HG03175 (cell line): ENCODE data around the gene ARL4A.

Source experiments
- ATAC-seq: cut with Tn5 transposase; IDR thresholded peaks from one replicate; pipeline ENCODE4 v1.9.1; 2021; ENCODE audit warnings: mild to moderate bottlenecking, moderate library complexity; ENCODE audit not compliant: unreplicated experiment

ARL4A gene

DNA sequence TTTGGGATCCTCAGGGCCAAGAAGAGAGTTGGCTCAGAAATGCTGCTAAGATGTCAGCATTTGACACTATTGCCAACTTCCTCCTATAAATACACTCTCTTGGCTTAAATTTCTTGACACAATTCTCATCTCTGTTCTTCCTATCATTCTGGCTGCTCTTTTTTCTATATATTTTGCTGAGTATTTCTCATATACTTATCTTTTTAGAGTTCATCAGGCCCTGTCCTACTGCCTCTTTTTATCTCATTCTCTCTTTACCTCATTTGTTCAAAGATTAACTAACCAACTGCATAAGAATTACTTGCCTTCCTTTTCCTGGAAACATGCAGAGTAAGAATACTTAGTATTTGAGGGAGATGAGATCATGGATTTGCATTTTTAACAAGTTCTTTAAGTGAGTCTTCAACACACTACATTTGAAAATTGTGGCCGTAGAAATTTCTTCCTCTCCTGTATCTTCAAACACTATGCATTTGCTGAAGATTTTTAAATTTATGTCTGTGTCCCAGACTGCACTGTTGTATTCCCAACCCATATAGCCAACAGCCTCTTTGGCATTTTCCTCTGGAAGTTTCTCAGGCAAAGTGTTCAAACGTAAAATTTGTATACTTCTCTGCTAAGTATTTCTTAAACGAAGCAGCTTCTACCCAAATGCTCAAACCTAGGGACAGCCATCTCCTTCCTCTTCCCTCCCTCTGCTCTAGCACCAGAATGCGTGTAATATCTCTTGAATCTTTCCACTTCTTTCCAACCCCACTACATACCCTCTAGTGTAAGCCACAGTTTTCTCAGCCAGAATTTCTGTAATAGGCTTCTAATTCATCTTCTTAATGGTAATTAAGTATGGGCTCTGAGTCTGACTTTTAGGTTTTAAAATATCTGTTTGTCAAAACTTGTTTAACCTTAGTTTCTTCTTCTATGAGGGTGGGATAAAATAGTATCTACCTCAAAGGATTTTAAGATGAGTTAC lies 35.5 kb downstream of the ARL4A start:
- ATAC-seq, result no peak

DNA sequence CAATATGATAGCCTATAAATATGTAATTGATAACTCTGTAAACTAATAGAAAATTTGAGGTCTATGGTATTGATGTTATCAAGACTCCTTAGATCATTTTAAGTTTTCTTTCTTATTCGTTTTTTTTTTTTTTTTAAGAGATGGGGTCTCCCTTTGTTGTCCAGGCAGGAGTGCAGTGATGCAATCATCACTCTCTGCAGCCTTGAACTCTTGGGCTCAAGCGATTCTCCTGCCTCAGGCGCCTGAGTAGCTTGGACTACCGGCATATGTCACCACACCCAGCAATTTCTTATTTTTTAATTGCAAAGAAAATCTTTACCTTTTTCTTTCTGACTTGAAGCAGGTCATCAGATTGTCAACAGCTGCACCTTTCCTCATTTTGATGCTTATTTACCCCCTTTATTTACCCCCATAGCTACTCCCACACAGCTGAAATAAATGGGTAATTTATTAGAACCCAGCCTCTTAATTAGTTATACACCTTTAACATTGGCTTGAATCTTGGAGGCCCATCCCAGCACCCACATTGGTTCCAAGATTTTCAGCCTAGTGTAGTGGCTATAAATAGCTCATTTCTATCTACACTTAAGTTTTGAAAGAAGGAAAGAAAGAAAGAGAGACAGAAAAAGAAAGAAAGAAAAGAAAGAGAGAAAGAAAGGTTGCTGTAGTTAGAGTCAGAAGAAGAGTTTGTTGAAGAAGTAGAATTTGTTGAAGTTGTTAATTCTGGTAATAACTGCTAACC lies 38.3 kb downstream of the ARL4A start:
- ATAC-seq, result no peak

DNA sequence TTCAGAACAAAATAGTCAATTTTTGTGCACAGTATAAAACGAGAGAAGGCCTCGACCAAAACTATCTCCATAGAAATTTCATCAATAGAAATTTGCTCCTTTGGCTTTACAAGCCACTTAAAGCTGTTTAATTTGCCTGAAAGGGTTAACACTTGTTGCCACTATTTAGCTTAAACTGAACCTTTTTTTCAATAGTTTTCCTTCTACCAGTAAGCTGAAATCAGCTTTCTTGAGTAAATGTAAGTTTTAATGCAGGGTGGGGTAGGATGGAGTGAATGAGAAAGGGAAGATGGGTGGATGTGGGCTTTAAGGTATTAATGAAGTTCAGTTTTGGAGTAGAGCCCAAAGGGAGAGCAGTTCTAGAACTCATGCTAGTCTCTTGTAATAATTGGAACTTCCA lies 39.5 kb downstream of the ARL4A start:
- no peak for ATAC-seq

DNA sequence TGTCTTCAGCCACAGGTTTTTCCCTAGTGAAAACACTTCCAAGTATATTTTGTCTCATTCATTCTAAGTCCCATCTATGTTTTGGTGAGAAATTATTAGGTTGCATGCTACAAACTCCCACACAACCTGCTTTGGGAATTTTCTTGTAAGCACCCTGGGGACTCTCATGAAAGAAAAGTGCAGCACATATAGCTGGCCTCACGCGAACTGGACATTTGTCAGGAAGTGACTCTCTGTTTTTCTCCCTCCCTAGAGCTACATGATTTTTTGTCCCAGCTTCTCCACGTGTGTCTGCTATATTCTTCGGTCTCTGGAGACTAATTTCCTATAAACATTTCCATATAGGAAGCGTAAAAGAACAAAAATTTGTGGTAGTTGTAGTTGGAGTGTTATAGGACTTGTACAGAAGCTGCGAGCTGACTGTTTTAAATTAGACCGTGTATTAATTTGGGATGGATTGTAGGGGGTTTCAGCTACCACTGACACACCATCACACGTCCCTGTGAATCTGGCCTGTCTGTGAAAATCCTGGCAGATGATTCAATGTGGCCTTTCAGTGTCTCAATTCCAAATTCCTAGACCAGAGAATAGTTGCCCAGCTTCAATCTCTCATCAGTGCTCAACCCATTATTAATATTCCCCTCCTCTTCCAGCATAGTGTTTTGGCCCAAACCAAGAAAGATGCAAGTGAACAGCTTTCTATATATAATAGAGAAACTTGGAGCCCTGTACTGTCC lies 40.2 kb downstream of the ARL4A start:
- no peak for ATAC-seq

DNA sequence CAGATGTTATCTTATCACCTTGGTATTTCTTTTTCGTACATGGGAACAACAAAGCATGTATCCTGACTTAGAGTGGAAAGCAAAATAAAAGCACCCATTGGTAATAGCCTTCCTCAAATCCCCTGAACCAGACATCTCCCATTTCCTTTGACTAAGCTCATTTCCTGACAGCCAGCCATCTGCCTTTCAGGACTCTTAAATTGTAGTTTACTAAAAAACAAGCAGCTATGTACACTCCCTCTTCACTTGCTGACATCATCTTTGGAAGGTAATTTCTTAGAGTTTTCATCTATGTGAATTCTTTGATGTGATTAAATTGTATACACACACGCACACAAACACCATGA lies 40.7 kb downstream of the ARL4A start:
- no peak for ATAC-seq

DNA sequence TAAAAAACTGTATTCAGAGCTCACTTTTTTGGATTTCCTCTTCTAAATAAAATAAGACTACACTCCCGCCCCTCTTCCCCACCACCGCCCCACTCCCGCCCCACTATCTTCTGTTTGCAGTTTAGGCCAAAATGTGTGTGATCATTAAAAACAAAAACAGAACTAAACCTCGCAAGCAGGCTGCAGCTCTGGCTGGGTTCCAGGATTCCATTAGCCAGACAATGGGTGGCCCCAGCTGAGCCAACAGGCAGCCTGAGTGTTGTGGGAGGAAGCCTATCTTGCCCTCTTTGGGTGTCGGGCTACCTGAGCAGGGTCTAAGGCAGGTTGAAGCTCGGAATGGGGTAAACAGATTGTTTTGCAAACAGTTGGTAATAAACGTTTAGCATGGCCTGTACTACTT lies 41.7 kb downstream of the ARL4A start:
- no peak for ATAC-seq

DNA sequence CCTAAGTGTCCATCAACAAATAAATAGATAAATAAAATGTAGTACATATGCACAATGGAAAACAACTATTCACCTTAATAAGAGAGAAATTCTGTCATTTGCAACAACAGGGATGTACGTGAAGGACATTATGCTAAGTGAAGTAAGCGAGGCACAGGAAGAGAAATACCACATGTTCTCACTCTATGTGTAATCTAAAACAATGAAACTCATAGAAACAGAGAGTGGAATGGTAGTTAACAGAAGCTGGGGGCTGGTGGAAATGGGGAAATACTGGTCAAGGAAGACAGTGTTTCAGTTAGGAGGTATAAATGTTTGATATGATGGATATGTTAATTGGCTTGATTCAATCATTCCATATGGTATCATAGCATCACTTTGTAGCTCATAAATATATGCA lies 43.1 kb downstream of the ARL4A start:
- no peak for ATAC-seq

DNA sequence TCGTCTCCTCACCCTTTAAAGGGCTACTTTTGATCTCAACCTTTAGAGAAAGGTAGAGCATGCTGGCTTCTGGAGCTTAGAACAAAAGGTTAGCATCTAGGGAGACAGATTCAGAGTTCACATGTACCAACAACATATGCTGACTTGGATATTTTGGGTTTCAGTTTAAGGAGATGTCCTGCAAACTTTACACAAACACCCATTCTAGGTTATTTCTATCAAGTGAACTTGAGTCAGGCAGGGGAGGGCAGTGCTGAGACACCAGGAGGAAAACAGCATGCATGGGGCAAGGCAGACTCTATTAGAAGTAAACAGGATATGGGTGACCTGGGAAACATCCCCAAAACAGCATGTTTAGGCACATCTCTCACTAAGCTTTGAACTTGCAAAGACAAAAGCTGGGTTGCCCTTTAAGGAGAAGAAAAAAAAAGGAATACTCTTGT lies 43.8 kb downstream of the ARL4A start:
- ATAC-seq, result no peak

DNA sequence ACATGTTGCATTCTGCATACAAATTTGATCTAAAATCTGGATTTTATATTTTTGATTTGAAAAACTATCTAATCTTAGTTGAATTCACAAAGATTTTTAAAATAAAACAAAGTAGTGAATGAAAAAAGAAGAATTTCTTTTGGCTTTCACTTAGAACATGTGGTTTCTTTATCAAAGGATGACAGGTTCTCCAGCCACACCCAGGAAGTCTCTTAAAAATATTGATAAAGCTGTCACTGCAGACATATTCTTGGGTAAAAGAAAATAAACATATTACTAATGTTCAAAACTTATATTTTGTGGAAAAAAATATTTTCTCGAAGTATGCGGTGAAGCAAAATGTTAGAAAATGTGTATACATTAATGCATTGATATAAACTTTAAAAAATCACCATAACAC lies 44.3 kb downstream of the ARL4A start:
- no peak for ATAC-seq

DNA sequence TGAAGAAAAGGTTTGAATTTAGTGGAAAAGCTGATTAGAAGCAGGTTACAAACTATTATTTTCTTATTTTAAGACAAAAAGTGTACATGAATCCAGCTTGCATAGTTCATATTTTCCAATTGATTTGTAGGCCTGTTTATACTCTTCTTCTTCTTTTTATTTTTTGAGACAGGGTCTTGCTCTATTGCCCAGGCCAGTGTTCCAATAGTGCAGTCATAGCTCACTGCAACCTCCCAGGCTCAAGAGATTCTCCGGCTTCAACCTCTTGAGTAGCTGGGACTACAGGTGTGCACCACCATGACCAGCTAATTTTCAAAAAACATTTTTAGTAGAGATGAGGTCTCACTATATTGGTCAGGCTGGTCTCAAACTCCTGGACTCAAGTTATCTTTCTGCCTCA lies 45.0 kb downstream of the ARL4A start:
- no peak for ATAC-seq

DNA sequence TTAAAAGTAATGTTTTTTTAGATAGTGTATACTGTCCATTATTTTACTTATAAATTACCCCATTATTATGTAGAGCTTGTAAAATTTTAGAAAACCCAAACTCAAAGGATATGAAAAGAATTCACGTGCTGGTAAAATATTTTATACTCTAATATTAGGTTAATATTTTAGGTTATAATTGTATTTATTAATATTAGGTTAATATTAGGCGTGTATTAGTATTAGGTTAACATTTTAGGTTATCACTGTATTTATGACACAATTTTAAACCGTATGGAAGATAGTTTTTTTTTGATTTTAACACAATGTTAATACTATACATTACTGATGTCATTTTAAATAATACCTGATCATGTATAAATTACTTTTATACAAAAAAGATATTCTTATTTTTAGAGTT lies 48.5 kb downstream of the ARL4A start:
- no peak for ATAC-seq

DNA sequence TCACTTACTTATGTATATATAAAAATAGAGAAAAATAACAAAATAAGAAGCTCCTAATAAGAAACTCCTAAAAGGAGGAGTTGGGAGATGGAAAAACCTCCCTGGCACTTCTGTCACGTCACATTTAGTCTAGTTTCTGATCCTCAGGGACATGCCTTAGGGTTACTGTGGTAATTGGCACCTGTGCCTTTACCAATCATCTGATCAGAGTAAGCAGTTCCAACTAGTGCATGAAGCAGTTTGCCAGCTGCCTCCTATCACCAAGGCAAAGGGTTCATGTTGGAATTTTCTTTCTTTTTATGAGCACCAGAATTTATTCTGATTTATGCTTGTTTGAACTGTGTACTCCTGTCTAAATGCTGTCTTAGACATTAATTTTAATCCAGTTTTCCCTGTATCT lies 49.9 kb downstream of the ARL4A start:
- ATAC-seq, result no peak

DNA sequence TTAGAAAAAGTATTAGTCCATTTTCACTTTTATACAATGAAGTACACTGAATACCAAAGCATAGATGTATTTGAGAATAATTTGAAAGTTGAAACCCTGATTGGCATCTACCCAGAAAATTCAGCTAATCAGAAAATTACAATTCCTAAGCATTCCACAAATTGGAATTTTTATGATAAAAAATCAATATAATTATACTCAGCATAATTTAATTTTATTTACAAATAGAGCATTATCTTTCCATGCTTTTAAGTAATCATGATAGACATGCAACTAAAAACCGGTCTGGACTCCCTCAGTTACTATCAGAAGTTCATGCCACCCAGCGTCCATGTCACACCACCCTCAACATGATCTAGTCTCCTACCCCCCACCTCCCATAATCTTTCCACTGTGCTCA lies 50.4 kb downstream of the ARL4A start:
- no peak for ATAC-seq

DNA sequence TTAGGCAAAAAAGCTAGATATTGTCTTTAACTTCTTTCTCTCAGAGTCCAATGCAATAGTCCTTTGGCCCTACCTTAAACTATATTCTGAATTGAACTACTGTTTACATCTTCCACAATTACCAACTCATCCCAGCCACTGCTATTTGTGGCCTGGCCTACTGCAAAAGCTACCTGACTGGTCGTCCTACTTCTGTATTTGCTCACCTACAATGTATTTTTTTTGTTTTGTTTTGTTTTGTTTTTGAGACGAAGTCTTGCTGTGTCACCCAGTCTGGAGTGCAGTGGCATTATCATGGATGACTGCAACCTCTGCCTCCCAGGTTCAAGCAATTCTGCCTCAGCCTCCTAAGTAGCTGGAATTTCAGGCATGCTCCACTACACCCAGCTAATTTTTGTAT lies 51.2 kb downstream of the ARL4A start:
- ATAC-seq, result no peak
